Hepatocyte (in vitro differentiated cells): Measurements from ENCODE around the gene DIPK1B. TPM values are rescaled to one million over a fixed set of nuclear protein-coding genes. Genes with fewer than 3 reads are reported as not detected.

Source experiments
- DNase-seq: peaks from one replicate; pipeline ENCODE4 v3.0.0-alpha.2; 2016; ENCODE audit warnings: low spot score
- H2AFZ ChIP-seq: fragments of 200-600 bp; sonication (generic); 2 replicates; pipeline ENCODE4 v1.6.0; 2016; ENCODE audit warnings: antibody characterized with exemption, mild to moderate bottlenecking
- H3K27ac ChIP-seq: fragments of 200-600 bp; sonication (generic); 2 replicates; pipeline ENCODE4 v1.5.1; 2016; ENCODE audit warnings: mild to moderate bottlenecking
- H3K27me3 ChIP-seq: fragments of 200-600 bp; sonication (generic); 2 replicates; pipeline ENCODE4 v1.6.1; 2016
- H3K36me3 ChIP-seq: fragments of 200-600 bp; sonication (generic); replicated peaks from 2 replicates; pipeline ENCODE4 v1.5.1; 2016; ENCODE audit warnings: low read depth; ENCODE audit not compliant: insufficient read depth
- H3K4me1 ChIP-seq: fragments of 200-600 bp; sonication (generic); 2 replicates; pipeline ENCODE4 v1.5.1; 2016; ENCODE audit warnings: mild to moderate bottlenecking, moderate library complexity; ENCODE audit not compliant: insufficient read depth
- H3K4me2 ChIP-seq: fragments of 200-600 bp; sonication (generic); 2 replicates; pipeline ENCODE4 v1.6.0; 2016
- H3K4me3 ChIP-seq: fragments of 200-600 bp; sonication (generic); 2 replicates; pipeline ENCODE4 v1.5.1; 2016; ENCODE audit warnings: mild to moderate bottlenecking
- H3K79me2 ChIP-seq: fragments of 200-600 bp; sonication (generic); 2 replicates; pipeline ENCODE4 v1.6.0; 2017; ENCODE audit warnings: mild to moderate bottlenecking
- H3K9me2 ChIP-seq: fragments of 200-600 bp; sonication (generic); replicated peaks from 2 replicates; pipeline ENCODE4 v1.6.0; 2017; ENCODE audit warnings: mild to moderate bottlenecking; ENCODE audit not compliant: insufficient read depth
- H3K9me3 ChIP-seq: fragments of 200-600 bp; sonication (generic); 2 replicates; pipeline ENCODE4 v1.5.1; 2016; ENCODE audit warnings: low read depth, mild to moderate bottlenecking
- H4K20me1 ChIP-seq: fragments of 200-600 bp; sonication (generic); 2 replicates; pipeline ENCODE4 v1.6.0; 2016; ENCODE audit warnings: mild to moderate bottlenecking; ENCODE audit not compliant: insufficient read depth, poor library complexity, severe bottlenecking
- EZH2 ChIP-seq: fragments of 200-600 bp; sonication (generic); IDR thresholded peaks from 2 replicates; pipeline ENCODE4 v1.6.1; 2016; ENCODE audit warnings: antibody characterized with exemption, mild to moderate bottlenecking, borderline replicate concordance
- EZH2phosphoT487 ChIP-seq: fragments of 200-600 bp; sonication (generic); IDR thresholded peaks from one replicate; pipeline ENCODE4 v1.6.1; 2018; ENCODE audit warnings: antibody characterized with exemption, mild to moderate bottlenecking, low read depth, moderate library complexity; ENCODE audit not compliant: unreplicated experiment, severe bottlenecking
- WGBS: methylation state at CpG from one replicate; pipeline ENCODE4 v1.1.6; 2016; ENCODE audit warnings: low lambda C conversion rate; ENCODE audit errors: missing lambda C conversion rate; 5-methylcytosine and 5-hydroxymethylcytosine counted together
- polyA plus RNA-seq: library from polyadenylated mRNA; unstranded; fragments of >200 nt; fragmentation: Nextera tagmentation; extraction: Ambion mirVana; gene quantifications from 2 replicates; pipeline ENCODE4 v1.2.1, GENCODE V29; 2016
- total RNA-seq: library from RNA; depleted of rRNA; stranded (reverse); fragments of >200 nt; gene quantifications from 2 replicates; pipeline ENCODE4 v1.2.3, GENCODE V29; 2014
- TF ChIP-seq, protein P1 (sequence below): fragments of 200-600 bp; sonication (generic); IDR thresholded peaks from 2 replicates; pipeline ENCODE4 v1.5.1; 2016; ENCODE audit warnings: antibody characterized with exemption, mild to moderate bottlenecking; ENCODE audit not compliant: poor library complexity

DIPK1B gene
- total and polyA plus RNA-seq, 2 experiments from 2014 or later: 33.3 to 39.4 TPM

DNA sequence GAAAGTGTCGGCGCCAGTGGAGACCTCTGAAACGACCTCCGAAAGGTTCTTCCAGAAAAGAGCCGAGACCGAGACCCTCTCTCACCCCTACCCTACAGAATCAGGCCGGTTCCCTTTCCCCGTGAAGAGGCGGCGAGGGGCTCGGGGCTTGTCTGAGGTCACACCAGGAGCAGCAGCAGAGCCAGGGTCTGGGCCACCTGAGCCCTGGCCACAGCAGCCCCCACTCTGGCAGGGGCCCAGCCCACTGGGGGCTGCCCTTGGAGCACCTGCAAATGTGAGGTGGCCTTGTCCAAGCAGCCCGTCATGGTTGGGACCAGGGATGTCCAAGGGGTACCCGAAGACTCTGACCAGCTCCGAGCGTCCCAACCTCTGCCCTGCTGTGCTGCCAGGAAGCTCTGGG is 34.3 kb upstream of the DIPK1B start:
- no peaks in the 10 kb centered on the region for H3K9me2 ChIP-seq
- H3K9me3 ChIP-seq: no peaks in the 10 kb centered on the region
- H3K27ac ChIP-seq: no peak overlapping the region
- H3K27me3 ChIP-seq: no peaks in the 10 kb centered on the region
- no peak overlapping the region for H3K4me2 ChIP-seq
- no peak overlapping the region for H2AFZ ChIP-seq
- peaks cover 52% of the 10 kb centered on the region for H3K79me2 ChIP-seq
- no peaks in the 10 kb centered on the region for H3K36me3 ChIP-seq
- TF ChIP-seq EZH2phosphoT487 (no peak), EZH2 (no peak)
- TF ChIP-seq, protein P1, sequence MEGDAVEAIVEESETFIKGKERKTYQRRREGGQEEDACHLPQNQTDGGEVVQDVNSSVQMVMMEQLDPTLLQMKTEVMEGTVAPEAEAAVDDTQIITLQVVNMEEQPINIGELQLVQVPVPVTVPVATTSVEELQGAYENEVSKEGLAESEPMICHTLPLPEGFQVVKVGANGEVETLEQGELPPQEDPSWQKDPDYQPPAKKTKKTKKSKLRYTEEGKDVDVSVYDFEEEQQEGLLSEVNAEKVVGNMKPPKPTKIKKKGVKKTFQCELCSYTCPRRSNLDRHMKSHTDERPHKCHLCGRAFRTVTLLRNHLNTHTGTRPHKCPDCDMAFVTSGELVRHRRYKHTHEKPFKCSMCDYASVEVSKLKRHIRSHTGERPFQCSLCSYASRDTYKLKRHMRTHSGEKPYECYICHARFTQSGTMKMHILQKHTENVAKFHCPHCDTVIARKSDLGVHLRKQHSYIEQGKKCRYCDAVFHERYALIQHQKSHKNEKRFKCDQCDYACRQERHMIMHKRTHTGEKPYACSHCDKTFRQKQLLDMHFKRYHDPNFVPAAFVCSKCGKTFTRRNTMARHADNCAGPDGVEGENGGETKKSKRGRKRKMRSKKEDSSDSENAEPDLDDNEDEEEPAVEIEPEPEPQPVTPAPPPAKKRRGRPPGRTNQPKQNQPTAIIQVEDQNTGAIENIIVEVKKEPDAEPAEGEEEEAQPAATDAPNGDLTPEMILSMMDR: no peak
- peaks cover 22% of the 10 kb centered on the region for H4K20me1 ChIP-seq
- WGBS: 96% methylated on average over 15 of the region's 15 CpGs
- no peak for DNase-seq
- H3K4me3 ChIP-seq: no peak overlapping the region
- peaks cover 14% of the 10 kb centered on the region for H3K4me1 ChIP-seq

DNA sequence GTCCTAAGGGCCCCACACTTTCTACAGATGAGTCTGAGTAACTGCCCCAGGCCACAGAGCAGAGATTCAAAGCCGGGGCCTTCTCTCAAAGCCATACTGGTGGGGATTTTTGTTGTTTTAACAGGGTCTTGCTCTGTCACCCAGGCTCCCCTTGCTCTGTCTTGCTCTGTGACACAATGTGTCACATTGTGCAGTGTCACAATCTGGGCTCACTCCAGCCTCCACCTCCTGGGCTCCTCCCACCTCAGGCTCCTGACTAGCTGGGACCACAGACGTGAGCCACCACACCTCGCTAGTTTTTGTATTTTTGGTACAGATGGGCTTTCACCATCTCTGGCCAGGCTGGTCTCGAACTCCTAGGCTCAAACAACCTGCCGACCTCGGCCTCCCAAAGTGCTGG is 33.7 kb upstream of the DIPK1B start:
- DNase-seq: no peak
- no peak overlapping the region for H3K4me2 ChIP-seq
- H3K27ac ChIP-seq: no peak overlapping the region
- no peak overlapping the region for H3K4me3 ChIP-seq
- H3K9me2 ChIP-seq: no peaks in the 10 kb centered on the region
- TF ChIP-seq, protein P1: no peak
- no peak for TF ChIP-seq EZH2phosphoT487
- no peak for TF ChIP-seq EZH2
- peaks cover 57% of the 10 kb centered on the region for H3K79me2 ChIP-seq
- no peaks in the 10 kb centered on the region for H3K27me3 ChIP-seq
- H3K9me3 ChIP-seq: no peaks in the 10 kb centered on the region
- peaks cover 14% of the 10 kb centered on the region for H3K4me1 ChIP-seq
- H2AFZ ChIP-seq: no peak overlapping the region
- no peaks in the 10 kb centered on the region for H3K36me3 ChIP-seq
- peaks cover 25% of the 10 kb centered on the region for H4K20me1 ChIP-seq
- 88% methylated on average over 6 of the region's 6 CpGs for WGBS

DNA sequence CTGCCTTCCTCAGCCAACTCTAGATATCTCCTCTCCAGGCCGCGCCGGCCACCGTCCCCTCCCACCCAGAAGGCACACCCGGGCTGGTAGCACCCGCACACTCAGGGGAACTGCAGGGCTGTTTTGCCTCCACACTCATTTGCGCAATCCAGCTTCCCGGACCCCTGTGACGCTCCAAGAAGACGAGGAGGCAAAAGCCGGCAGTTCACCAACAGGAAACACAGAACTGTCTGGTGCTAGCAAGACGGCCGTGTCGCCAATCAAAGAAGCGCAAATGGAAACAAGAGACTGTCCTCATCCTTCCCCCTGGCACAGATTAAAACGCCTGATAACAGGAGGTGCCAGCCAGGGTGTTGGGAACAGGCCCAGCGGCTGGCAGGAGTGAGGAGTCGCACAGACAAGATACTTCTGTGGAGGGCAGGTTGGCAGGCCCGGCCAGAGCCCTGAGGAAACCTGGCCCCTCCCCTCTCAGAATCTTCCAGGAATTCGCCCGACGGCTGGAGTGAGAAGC is 32.9 kb upstream of the DIPK1B start:
- H3K9me3 ChIP-seq: no peaks in the 10 kb centered on the region
- no peak for TF ChIP-seq EZH2
- TF ChIP-seq EZH2phosphoT487: no peak
- TF ChIP-seq, protein P1: no peak
- no peaks in the 10 kb centered on the region for H3K27me3 ChIP-seq

More for the DNA sequence above, 32.9 kb upstream of the DIPK1B start:
- Histone ChIP-seq H3K4me3 (no peak overlapping the region), H3K4me2 (no peak overlapping the region), H3K4me1 (peaks cover 14% of the 10 kb centered on the region), H3K36me3 (no peaks in the 10 kb centered on the region), H3K27ac (no peak overlapping the region), H2AFZ (no peak overlapping the region), H3K79me2 (peaks cover 66% of the 10 kb centered on the region), H4K20me1 (peaks cover 33% of the 10 kb centered on the region), H3K9me2 (no peaks in the 10 kb centered on the region)
- no peak for DNase-seq
- WGBS: 71% methylated on average over 22 of the region's 22 CpGs
